ENCODE data around the gene HAX1. TPM values are rescaled to one million over a fixed set of nuclear protein-coding genes. Genes with fewer than 3 reads are reported as not detected.

The HAX1 gene
- polyA plus RNA-seq, 1 of the 3 experiments (the other 2 are of a cell fraction) = 74.1 TPM

DNA sequence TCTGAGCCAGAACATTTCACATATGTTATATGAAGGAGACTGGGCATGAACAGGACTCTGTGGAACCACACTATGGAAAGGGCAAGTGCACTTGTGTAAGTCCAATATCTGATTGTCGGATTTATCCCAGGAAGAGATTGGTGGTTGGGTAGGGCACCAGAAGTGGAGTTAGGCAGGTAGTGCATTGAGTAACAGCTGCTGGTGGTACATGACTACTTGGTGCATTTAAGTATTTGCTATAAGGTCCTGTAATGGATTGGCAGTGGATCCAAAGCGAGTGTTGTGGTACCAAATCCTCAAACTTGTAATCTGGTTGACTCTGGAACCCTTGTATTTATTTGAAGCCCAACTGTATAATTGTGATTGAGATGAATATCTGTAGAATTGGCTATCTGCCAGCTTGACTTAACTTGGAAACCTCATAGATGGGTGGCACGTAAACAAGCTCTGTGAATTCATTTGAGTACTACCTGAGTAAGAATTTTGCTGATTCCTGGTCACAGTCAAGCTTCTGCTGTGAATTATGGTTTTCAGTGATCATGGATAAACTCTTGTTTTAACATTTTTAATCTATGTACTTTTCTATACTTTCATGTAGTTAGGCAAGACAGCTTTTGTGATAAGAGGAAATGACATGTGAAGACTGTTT, 30.6 kb upstream of the HAX1 start:
- no peak for DNase-seq
- Histone ChIP-seq H3K9me3 (no peaks in the 10 kb centered on the region), H3K4me1 (ENCODE audit: control insufficient read depth in 1 of 2, insufficient read depth in 2 of 2, low read depth in 1 of 2, low read length in 1 of 2) (no peaks in the 10 kb centered on the region), H3K4me3 (ENCODE audit: low read depth in 2 of 2, low read length in 1 of 2) (no peak overlapping the region), H3K27me3 (ENCODE audit: insufficient read depth) (no peaks in the 10 kb centered on the region), H3K27ac (ENCODE audit: low read depth in 2 of 2, low read length in 1 of 2) (no peak overlapping the region), H4K20me1 (ENCODE audit: insufficient read depth) (peaks cover 30% of the 10 kb centered on the region; the same call in 1 of the 2 replicates), H3F3A (replicated peaks; ENCODE audit: insufficient read depth) (peaks cover 17% of the 10 kb centered on the region), H3K9ac (no peak overlapping the region), H3K79me2 (ENCODE audit: insufficient read depth) (peaks cover 69% of the 10 kb centered on the region), H3K4me2 (no peak overlapping the region), H3K36me3 (replicated peaks in 1 of 2; ENCODE audit: control insufficient read depth in 1 of 2, insufficient read depth in 2 of 2, low read length in 1 of 2) (peaks cover 88 to 92% of the 10 kb centered on the region in 2 experiments), H3K9me2 (no peaks in the 10 kb centered on the region), H2AFZ (ENCODE audit: low read depth) (no peak overlapping the region)
- ChIA-PET POLR2A (no interaction called here), CTCF (interaction anchor here (1.0 kb wide), 1 partner anchor 93 kb away, joined by 3 read pairs; no protein-coding TSS in a partner anchor)
- peak; percentile 30; the same call in 1 of the 2 replicates for TF ChIP-seq NFIC (IDR thresholded peaks at IDR 0.05; ENCODE audit: borderline replicate concordance)
- no peak for TF ChIP-seq ELF1 (IDR thresholded peaks at IDR 0.05)
- 100% methylated on average over 3 of the region's 3 CpGs for whole genome bisulfite sequencing (ENCODE audit: low lambda C conversion rate)

DNA sequence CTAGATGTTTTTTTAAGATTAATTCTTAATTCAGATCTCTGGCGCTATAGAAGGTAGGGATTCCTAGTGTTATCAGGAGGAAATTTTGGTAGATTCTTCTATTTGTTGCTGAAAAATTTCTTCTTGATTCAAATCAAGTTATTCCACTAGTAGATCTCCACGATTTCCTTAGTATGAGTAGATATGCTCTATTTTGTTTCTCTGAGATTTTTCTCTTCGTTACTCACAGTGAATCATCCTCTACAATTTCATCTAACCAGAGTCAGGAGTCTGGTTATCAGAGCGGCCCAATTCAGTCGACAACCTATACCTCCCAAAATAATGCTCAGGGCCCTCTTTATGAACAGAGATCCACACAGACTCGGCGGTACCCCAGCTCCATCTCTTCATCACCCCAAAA, 18.8 kb upstream of the HAX1 start:
- Histone ChIP-seq H3K36me3 (replicated peaks in 1 of 2; ENCODE audit: control insufficient read depth in 1 of 2, insufficient read depth in 2 of 2, low read length in 1 of 2) (peaks cover 81 to 83% of the 10 kb centered on the region in 2 experiments), H2AFZ (ENCODE audit: low read depth) (no peak overlapping the region), H3K4me2 (no peak overlapping the region), H4K20me1 (ENCODE audit: insufficient read depth) (no peaks in the 10 kb centered on the region), H3K27me3 (ENCODE audit: insufficient read depth) (no peaks in the 10 kb centered on the region), H3K79me2 (ENCODE audit: insufficient read depth) (no peaks in the 10 kb centered on the region), H3K9me3 (no peaks in the 10 kb centered on the region), H3K4me3 (ENCODE audit: low read depth in 2 of 2, low read length in 1 of 2) (no peak overlapping the region), H3K27ac (ENCODE audit: low read depth in 2 of 2, low read length in 1 of 2) (no peak overlapping the region), H3K9me2 (no peaks in the 10 kb centered on the region), H3F3A (replicated peaks; ENCODE audit: insufficient read depth) (peaks cover 4% of the 10 kb centered on the region), H3K4me1 (ENCODE audit: control insufficient read depth in 1 of 2, insufficient read depth in 2 of 2, low read depth in 1 of 2, low read length in 1 of 2) (no peaks in the 10 kb centered on the region), H3K9ac (no peak overlapping the region)
- 82% methylated on average over 7 of the region's 7 CpGs for whole genome bisulfite sequencing (ENCODE audit: low lambda C conversion rate)
- TF ChIP-seq FOXJ3 (CRISPR knock-in tag; IDR thresholded peaks at IDR 0.05) (no peak), NFIC (IDR thresholded peaks at IDR 0.05; ENCODE audit: borderline replicate concordance) (no peak), JUND (IDR thresholded peaks at IDR 0.05) (no peak), ELF1 (IDR thresholded peaks at IDR 0.05) (no peak)
- DNase-seq = no peak
- ChIA-PET POLR2A (no interaction called here), CTCF (no interaction called here)

DNA sequence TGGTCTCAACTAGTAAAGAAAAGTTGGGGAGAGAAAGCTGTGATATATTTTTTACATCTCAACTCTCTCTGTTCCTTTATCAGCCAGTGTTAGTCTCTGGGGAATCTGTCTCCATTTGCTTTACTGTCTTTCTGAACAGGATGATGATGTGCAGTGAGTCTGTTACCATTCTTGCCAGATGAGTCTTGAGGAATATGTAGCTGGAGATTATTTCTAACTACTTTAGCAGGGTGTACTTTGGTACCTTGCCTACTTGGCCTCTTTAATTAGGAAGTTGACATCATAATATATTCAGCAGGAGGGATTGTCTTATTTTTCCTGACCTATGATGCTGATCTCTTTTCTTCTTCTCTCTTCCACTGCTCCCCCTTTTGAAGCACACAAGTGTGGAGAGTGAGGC, 15.7 kb upstream of the HAX1 start:
- no peak for DNase-seq
- TF ChIP-seq, protein P1, sequence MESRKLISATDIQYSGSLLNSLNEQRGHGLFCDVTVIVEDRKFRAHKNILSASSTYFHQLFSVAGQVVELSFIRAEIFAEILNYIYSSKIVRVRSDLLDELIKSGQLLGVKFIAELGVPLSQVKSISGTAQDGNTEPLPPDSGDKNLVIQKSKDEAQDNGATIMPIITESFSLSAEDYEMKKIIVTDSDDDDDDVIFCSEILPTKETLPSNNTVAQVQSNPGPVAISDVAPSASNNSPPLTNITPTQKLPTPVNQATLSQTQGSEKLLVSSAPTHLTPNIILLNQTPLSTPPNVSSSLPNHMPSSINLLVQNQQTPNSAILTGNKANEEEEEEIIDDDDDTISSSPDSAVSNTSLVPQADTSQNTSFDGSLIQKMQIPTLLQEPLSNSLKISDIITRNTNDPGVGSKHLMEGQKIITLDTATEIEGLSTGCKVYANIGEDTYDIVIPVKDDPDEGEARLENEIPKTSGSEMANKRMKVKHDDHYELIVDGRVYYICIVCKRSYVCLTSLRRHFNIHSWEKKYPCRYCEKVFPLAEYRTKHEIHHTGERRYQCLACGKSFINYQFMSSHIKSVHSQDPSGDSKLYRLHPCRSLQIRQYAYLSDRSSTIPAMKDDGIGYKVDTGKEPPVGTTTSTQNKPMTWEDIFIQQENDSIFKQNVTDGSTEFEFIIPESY (IDR thresholded peaks at IDR 0.05; ENCODE audit: borderline replicate concordance, low read depth) = no peak
- TF ChIP-seq TEAD4 (IDR thresholded peaks at IDR 0.05; ENCODE audit: borderline replicate concordance, insufficient read depth) = no peak
- no peak for TF ChIP-seq ELF1 (IDR thresholded peaks at IDR 0.05)
- no peak for TF ChIP-seq RXRA (IDR thresholded peaks at IDR 0.05; ENCODE audit: borderline replicate concordance, low read depth)
- no peak for TF ChIP-seq SIN3A (IDR thresholded peaks at IDR 0.05; ENCODE audit: borderline replicate concordance, low read depth, low read length)
- no peak for TF ChIP-seq FOXJ3 (CRISPR knock-in tag; IDR thresholded peaks at IDR 0.05)
- Histone ChIP-seq H3K27me3 (ENCODE audit: insufficient read depth) (no peaks in the 10 kb centered on the region), H3K27ac (ENCODE audit: low read depth in 2 of 2, low read length in 1 of 2) (no peak overlapping the region), H3K9me2 (no peaks in the 10 kb centered on the region), H3K4me3 (ENCODE audit: low read depth in 2 of 2, low read length in 1 of 2) (no peak overlapping the region), H3K36me3 (replicated peaks in 1 of 2; ENCODE audit: control insufficient read depth in 1 of 2, insufficient read depth in 2 of 2, low read length in 1 of 2) (peaks cover 83 to 86% of the 10 kb centered on the region in 2 experiments), H3K79me2 (ENCODE audit: insufficient read depth) (no peaks in the 10 kb centered on the region; the same call in 1 of the 2 replicates), H3K4me1 (ENCODE audit: control insufficient read depth in 1 of 2, insufficient read depth in 2 of 2, low read depth in 1 of 2, low read length in 1 of 2) (no peaks in the 10 kb centered on the region), H3K4me2 (no peak overlapping the region), H3F3A (replicated peaks; ENCODE audit: insufficient read depth) (peaks cover 4% of the 10 kb centered on the region), H4K20me1 (ENCODE audit: insufficient read depth) (no peaks in the 10 kb centered on the region), H2AFZ (ENCODE audit: low read depth) (no peak overlapping the region), H3K9me3 (no peaks in the 10 kb centered on the region), H3K9ac (no peak overlapping the region)
- CTCF ChIA-PET = interaction anchor here (0.8 to 3.1 kb wide), 3 partner anchors 16 to 69 kb away, joined by 3 to 14 read pairs (median 3); partner anchors contain the start of genes ATP8B2 and HAX1
- POLR2A ChIA-PET = no interaction called here

All from SK-N-SH (cell line).